Measurements from ENCODE around the gene LRRK1.

GRCh38 chr15:100986158-100986896 lies 67.2 kb downstream of the LRRK1 start:
- TF ChIP-seq, protein P1, sequence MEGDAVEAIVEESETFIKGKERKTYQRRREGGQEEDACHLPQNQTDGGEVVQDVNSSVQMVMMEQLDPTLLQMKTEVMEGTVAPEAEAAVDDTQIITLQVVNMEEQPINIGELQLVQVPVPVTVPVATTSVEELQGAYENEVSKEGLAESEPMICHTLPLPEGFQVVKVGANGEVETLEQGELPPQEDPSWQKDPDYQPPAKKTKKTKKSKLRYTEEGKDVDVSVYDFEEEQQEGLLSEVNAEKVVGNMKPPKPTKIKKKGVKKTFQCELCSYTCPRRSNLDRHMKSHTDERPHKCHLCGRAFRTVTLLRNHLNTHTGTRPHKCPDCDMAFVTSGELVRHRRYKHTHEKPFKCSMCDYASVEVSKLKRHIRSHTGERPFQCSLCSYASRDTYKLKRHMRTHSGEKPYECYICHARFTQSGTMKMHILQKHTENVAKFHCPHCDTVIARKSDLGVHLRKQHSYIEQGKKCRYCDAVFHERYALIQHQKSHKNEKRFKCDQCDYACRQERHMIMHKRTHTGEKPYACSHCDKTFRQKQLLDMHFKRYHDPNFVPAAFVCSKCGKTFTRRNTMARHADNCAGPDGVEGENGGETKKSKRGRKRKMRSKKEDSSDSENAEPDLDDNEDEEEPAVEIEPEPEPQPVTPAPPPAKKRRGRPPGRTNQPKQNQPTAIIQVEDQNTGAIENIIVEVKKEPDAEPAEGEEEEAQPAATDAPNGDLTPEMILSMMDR (optimal IDR thresholded peaks at IDR 0.05 in 1 of 3, IDR thresholded peaks at IDR 0.05 in 1 of 3, conservative IDR thresholded peaks at IDR 0.05 in 1 of 3; ENCODE audit: extremely low read depth in 1 of 3, insufficient read depth in 2 of 3, low read length in 3 of 3): no peak
- no peak for TF ChIP-seq EZH2 (IDR thresholded peaks at IDR 0.05; ENCODE audit: low read length)
